GM21723 (cell line): ENCODE data around the gene ENC1.
"Not testable (repeated sequence)": the region's sequence is repeated elsewhere in the genome, so short reads cannot be mapped to it uniquely, and the experiment has no call there.

Source experiments
- ATAC-seq: cut with Tn5 transposase; IDR thresholded peaks from one replicate; pipeline ENCODE4 v1.9.1; 2021; ENCODE audit warnings: mild to moderate bottlenecking, moderate library complexity; ENCODE audit not compliant: unreplicated experiment

ENC1 gene

DNA sequence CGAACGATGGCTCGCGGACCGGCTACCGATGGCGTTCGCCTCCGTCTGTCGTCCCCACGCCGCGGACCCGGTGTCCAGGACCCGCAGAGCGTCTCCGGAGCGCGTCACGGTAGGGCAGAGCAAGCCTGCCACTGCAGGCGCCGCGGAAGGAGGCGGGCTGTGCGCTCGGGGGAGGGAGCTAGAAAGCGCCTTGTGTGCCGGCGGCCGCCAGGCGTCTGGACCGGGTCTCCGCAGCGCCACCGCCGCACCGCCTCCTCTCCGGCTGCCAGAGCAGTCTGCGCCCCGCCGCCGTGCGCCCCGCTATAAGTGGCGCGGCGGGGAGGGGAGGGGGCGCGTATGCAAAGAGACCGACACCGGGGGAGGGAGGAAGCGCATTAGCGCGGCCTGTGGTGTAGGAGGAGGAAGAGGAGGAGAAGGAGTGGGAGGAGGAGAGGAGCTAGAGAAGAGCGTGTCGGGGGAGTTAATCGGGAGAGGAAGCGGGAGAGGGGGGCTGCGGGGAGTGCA is at the start of gene ENC1:
Gene ENC1 (minus strand): TSS at position 279 of the 504 bp plus-strand sequence. CDS start 4,243 bp downstream, outside the sequence.
- peak; percentile 73 for ATAC-seq

DNA sequence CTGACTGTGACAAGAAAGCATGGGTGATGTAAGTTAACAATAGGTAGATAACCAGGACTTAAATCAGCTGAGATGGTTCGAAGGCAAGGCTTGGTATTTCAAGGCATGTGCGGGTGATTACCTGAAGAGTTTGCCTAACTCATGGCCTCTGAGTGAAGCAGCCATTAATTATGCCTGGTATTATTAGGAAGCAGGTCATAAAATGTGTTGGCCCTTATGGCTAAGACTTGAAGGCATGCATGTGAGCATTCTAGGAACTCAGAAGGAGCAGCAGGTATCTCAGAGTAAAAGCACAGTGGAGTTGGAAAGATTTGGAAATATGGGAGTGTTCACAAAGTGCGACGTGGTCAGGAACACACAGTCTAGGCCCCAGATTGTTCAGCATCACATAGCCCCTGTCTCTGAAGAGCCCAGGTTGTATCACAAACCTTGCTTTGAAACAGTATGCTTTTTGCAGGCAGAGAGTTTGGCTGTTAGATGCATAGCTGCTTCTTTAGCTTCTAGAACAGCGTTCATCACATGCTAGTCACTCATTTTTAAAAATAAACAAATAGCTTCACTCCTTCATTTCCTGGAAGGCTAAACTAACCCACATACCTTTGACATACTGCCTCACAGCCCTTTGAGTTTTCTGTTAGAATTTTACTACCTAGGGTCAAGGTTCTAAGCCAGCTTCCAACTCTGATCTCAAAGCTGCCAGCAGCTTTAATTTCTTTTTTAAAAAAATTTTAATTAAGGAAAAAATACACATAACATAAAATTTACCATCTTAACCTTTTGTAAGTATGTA is 46.6 kb upstream of the ENC1 start:
- ATAC-seq: no peak

GRCh38 chr5:74685979-74686631 is 45.6 kb upstream of the ENC1 start:
- ATAC-seq: peak; percentile 46

DNA sequence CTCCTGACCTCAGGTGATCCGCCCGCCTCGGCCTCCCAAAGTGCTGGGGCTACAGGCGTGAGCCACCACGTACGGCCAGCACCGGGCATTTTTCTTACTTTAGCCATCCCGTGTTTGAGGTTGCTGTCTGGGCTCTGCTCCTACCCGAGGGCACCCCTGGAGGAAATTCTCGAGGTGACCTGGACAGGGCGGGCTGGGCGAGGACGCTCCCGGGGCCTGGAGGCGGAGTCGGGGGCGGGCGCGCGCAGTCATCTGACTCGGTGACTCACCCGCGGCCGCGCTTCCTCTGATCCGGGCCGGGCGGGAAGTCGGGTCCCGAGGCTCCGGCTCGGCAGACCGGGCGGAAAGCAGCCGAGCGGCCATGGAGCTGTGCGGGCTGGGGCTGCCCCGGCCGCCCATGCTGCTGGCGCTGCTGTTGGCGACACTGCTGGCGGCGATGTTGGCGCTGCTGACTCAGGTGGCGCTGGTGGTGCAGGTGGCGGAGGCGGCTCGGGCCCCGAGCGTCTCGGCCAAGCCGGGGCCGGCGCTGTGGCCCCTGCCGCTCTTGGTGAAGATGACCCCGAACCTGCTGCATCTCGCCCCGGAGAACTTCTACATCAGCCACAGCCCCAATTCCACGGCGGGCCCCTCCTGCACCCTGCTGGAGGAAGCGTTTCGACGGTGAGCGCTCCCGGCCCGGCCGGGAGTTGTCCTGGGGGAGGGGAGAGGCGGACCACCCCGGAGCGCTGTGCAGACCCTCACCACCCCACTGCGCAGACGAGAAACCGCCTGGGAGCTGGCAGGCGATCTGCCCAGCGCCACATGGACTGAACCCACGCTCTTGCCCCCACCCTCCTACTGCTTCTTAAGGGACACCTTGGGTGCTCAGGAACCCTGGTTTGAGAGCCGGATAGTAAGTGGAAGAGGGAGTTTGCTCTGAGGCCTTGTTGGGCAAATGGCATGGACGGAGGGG is 44.6 kb upstream of the ENC1 start, which contains the start of gene HEXB:
Gene HEXB (plus strand): TSS at position 334 of the 952 bp plus-strand sequence. CDS start 28 bp downstream, at position 362.
- peak; percentile 83 for ATAC-seq

DNA sequence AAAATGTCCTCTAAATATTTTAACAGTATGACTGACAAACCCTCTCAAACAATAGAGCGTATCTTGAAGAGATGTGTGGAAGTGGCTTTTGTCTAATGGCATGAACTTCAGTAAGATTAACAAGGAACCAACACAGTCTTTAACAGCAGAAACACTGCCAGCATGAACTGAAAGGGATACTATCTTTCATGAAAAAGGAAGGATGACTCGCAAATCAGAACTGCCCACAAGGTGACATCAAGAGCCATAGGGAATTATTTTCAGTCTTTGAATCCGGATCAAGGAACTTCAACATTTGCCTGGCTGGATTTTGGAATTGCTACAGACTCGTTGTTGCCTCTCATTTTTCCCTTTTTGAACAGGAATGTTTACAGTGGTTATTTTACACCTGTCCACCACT is 39.4 kb upstream of the ENC1 start:
- no peak for ATAC-seq

- ATAC-seq: not testable (repeated sequence)
Observed at GRCh38 chr5:74679300-74679699, 38.8 kb upstream of the ENC1 start.

- ATAC-seq: not testable (repeated sequence)
Observed at GRCh38 chr5:74678123-74678522, 37.6 kb upstream of the ENC1 start.

DNA sequence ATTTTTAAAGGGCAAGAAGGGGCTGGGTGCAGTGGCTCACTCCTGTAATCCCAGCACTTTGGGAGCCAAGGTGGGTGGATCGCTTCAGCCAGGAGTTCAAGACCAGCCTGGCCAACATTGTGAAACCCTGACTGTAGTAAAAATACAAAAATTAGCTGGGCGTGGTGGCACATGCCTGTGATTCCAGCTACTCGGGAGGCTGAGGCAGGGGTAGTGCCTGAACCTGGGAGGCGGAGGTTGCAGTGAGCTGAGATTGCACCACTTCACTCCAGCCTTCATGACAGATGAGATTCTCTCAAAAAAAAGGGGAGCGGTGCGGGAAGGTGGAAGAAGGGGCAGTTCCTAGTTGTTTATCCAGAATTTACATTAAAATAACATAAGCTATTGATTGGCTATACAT is 35.9 kb upstream of the ENC1 start:
- ATAC-seq: not testable (repeated sequence)

- no peak for ATAC-seq
Observed at GRCh38 chr5:74673011-74673790, 32.7 kb upstream of the ENC1 start.

DNA sequence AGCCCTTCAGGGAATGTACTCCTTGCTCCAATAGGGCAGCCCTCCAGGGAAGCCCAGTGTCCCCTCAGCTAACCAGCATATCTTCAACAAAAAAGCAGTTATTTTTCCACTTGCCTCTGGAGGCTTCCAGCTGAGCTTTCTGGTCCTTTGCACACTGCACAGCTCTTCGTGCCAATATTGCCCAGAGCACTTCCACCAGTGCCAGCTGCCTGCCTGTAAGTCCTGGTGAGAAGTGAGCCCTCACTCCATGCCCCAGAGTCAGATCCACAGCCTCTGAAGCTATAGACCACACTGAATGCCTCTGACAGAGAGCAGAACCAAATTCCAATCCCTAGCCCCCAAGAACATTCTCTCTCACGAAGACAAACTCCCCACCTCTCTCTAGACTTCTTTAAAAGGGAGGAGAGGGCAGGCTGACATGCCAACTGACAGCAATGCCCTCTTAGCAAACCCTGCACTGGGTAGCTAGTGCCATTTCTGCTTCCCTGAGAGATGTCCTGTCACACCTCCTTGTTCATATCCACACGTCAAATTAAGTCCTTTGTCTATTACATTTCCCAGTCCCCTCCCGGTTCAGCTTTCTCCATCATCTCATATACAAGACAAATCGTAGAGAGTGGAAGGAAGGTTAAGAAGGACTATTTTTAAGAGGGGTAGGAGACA is 31.8 kb upstream of the ENC1 start:
- ATAC-seq: no peak

DNA sequence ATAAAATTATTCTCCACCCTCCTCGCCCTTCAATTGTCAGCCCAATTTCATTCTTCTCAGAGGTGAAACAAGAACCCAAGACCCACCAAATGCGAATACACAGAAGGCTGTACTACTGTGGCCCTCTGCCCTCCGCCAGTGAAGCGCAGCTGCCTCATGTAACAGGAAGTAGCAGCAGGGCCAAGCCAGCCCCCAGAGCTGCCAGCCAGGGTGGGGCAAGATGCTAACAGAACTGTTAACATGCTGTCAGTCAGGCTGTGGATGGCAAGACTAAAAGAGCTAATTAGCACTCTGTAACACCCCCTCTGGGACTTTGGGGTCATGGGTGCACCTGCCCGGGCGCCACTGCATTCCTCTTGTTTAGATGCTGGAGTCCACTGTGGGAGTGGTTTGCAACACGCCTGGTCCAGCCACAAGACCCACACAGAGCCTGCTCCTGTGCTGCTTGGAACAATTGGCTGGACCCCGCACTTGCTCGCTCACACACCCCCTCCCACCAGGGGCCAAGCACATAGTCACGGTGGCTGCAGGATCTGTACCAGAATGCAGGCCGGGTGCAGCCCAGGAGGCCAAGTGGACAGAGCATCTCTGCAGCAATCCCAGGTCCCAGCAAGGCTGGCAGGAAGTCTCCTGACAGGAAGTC is 30.0 kb upstream of the ENC1 start:
- no peak for ATAC-seq

GRCh38 chr5:74669821-74670220 is 29.3 kb upstream of the ENC1 start:
- ATAC-seq: no peak

DNA sequence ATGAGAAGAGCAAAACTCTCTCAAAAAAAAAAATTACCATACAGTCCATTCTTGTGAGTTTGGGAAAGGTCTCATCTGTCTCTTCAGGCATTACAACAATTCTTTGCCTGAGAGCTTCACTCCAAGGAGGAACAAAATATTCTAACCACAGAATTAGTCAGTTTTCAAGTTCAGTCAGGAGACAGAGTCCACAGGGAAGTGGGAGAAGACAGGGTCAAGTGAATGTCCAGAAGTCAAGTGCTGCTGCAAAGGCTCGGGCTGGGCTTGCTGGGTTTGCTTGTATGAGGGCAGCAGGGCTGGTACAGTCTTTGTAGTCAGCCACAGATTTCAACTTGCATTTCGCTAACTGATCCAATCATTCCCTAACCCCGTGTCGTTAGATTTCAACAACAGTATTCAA is 26.9 kb upstream of the ENC1 start:
- no peak for ATAC-seq

DNA sequence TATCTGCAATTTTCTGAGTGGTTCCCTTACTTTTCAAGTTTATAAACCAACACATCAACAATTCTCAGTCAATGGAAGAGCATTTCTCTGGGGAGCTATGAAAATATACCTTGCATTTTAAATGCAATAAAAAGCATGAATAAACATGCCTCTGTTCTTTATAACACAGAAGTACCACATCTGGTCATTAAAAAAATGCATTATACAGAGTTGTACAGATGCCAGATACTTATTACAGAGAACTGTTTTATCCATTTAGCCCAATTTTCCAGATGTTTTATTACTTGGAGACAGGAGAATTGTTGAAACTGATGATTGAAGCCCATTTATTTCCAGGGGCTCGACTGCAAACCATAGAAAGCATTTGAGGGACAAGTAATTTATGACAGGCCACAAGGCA is 25.3 kb upstream of the ENC1 start:
- no peak for ATAC-seq

DNA sequence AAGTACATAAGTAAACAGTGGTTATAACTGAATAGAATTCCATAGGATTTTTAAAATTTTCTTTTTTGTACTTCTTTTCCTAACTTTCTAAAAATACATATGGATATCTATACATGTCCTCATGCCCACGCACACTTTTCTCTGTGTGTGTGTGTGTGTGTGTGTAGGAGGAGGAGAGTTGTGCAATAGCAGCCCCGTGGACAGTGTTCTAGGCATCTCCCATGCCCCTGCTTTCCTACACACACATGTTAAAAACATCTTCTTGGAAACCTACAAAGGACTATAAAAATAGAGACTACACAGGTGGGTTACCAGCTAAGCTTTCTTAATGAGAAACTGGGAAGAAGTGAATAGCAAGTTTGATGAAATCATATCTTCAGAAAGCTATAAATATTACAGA is 24.7 kb upstream of the ENC1 start:
- ATAC-seq: no peak

DNA sequence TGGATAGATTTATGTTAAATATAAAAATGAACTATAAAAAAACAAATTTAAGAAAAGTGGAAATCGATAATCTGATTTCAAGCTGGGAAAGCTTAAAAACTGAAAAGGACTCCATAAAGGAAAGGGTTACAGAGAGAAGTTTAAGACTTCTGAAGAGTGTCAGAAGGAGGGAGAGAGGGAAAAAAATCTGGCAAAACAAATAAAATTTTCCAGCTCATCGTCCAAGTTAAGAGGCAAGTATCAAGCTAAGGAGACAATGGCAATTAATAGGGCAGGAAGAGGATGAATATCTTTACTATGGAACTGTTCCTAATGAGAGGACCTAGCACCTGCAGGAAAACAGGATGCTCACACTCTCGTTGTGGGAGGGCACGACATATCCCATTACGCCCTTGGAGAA is 24.0 kb upstream of the ENC1 start:
- ATAC-seq: no peak

DNA sequence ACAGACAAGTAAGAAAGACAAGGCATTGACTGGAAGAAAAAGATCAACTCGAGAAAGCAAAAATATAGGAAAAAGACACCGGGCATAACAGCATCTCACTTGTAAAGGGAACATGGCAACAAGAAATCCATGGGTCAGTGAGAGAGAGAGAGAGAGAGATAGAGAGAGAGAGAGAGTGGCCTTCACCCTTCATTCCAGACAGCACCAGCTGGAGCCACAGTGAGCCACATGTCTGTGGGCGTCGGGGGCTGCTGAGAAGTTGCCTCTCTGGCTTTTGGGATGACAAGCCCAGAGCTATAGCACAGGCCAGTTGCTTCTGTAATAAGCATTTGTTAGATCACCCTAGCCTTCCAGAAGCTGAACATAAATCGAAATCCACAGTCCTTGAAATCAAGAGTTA is 20.3 kb upstream of the ENC1 start:
- no peak for ATAC-seq

- ATAC-seq: no peak
Observed at GRCh38 chr5:74660140-74660539, 19.6 kb upstream of the ENC1 start.

DNA sequence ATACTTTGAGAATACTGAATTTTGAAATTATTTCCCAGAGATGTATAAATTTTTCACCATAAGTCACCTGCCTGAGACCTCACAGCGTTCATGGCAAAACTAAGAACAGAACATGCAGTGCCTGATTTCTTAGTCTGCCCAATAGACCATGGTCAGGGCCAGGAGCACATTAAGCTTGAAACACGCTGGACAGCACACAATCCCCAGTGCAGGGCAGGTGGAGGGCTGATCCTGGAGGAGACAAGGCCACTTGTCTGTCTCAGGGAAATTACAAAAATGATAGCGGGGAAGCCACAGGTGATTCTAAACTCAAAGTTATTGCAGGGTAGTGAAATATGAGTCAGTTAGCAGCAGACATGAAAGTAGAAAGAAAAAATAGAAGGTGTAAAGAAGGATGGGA is 18.6 kb upstream of the ENC1 start:
- ATAC-seq: no peak
